GM18951 (cell line): ENCODE results near the gene DAPK1.

ENCODE experiments used
- POLR2A ChIP-seq: IDR thresholded peaks from 4 replicates; pipeline ENCODE4 v1.6.1; 2011; ENCODE audit warnings: mild to moderate bottlenecking; ENCODE audit not compliant: insufficient read length, insufficient read depth; ENCODE audit errors: extremely low read depth
- in situ Hi-C: fragments of 300-500 bp; cut with MboI; formaldehyde crosslinking; loops from one replicate; pipeline ENCODE4 v1.12.0; 2022; ENCODE audit warnings: low sequenced_read_pairs, mixed read lengths, inconsistent platforms; ENCODE audit not compliant: unreplicated experiment

Gene DAPK1

DNA sequence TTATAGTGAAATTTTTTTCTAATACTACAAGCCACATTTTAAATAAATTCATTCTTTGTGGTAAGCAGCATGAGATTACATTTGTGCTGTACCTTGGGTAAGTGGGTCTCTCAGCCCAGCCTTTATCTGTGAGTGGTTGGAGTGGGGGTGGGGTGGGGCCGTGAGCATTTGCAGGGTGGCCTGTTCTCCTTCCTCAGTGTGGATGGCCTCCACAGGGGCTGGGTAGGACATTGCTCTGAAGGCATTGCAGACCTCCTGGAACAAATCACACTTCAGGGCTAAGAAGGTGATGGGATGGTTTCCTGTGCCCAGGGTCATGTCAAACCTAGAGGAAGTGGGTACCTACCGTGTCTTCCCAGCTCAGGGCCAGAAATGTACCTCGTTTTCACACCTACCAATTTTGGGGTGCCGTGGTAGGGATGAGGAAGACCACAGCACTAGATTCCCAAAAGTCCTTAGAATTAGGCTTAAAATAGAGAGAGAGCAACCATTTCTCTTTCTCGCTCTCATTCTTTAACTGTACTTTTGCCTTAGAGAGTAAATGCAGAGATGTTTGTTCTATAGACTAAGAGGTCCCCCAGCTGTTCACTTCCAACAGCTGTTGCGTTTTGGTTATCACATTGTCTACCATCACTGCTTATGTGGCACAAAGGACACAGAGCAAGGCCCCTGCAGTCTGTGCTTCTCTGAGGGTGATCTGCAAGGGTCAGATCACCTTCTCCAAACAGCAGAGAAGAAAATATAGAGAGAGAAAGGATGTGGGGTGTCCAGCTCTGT, 144.9 kb downstream of the DAPK1 start:
- no peak for TF ChIP-seq POLR2A
- in situ Hi-C loops, result no loop called here

DNA sequence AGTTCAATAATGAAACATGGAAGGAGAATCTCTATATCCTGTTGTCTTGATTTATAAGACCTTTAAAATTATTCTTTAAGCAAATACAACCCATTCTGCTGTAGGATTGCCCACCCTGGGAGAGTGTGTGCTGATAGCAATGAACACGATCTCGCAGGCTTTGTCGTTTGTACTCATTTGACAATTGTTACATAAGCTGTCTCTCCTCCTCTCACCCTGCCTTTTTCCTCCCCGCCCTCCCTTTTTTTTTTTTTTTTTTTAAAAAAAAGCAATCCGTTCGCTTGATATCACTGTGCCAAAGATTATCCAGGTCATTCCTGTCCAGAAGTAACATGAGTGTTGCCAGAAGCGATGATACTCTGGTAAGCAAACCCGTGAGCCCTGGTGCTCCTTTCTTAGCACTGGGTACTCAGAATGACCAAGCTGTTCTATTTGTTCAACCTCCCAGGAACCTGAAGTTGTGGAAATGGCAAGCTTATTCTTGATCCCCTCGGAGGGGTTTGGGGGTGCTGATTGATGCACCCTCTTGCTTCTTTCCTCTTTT, 145.5 kb downstream of the DAPK1 start:
- TF ChIP-seq POLR2A, result no peak
- in situ Hi-C loops, result no loop called here

DNA sequence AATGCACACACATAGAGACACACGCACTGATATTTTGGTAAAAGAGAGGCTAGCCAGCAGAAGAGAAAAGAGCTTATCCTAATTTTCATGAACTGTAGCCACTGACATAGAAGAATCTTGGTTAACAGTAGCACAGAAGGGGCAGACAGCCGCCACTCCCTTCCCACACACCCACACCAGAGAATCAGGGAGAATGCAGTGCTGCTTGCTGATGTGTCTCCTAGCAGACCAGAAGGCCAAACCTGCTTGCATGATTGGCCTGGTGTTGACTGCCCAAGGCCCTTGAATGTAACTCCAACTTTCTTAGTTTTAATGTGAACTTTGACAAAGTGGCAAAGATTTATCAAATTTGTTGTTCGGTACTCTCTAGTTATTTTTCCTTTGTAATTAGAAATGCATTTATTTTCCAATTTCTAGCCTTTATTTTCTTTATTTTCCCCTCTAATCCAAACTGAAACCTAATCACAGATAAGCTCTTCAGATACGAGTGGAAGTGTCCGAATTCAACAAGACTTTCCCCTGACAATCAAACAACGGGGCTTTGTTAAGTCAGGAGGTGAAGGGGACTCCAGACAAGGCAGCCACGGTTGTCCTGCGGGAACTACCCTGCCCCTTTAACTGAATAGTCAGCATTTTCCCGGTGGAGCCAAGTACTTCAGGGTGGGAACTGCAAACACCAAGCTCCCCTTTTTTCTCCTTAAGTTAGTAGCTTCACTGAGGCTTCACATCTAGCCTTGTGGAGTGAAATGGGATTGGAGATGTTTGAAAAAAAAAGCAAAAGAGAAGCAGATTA, 146.3 kb downstream of the DAPK1 start:
- in situ Hi-C loops, result no loop called here
- no peak for TF ChIP-seq POLR2A

DNA sequence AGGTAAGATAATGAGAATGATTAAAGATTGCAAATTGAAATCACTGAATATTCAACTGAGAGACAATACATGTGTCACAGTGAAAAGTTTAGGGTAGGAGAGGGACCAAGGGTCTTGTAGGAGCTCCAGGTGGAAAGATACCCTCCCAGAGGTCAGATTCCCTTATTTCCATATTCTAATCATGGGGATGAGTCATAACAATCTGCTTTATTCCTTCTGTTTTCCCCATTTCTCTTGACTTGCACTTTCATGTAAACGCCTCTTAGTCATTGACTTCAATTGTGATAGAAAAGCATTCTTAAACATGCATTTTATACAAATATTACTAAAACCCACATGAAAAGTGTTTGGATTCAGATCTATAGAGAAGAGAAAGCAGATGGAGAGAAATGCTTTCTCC, 147.0 kb downstream of the DAPK1 start:
- TF ChIP-seq POLR2A, result no peak
- in situ Hi-C loops, result no loop called here

DNA sequence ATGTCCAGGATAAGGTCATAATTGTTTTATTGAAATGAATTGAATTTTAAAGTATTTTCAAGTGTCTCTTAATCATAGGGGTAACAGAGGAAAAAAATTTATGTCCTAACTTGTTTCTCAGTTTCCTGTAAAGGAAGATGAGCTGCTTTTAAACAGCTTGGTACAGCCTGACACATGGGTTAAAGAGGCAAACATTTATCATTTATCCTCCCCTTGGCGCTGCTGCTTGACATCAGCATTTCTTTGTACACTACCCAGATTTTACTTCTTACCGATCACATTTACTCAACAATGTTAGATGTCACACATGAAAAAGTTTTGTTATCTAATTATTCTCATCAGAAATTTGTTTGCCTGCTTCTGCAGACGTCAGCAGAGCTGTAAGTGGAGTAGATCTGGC, 148.9 kb downstream of the DAPK1 start:
- TF ChIP-seq POLR2A, result no peak
- in situ Hi-C loops, result no loop called here

DNA sequence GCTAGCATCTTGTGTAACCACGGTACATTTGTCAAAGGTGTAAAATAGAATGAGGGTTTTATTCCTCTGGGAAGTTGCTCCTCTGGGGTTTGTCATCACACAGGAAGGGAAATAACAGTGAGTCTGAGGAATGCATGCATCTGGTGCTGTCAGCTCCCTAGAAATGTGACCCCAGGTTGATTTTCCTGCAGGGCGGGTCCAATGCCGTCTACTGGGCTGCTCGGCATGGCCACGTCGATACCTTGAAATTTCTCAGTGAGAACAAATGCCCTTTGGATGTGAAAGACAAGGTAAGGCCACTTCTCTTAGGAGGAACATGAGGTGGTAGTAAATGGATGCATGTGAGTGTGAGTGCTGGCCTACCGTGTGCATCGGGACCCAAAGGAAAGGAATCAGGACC, 149.4 kb downstream of the DAPK1 start:
- no peak for TF ChIP-seq POLR2A
- in situ Hi-C loops, result no loop called here

DNA sequence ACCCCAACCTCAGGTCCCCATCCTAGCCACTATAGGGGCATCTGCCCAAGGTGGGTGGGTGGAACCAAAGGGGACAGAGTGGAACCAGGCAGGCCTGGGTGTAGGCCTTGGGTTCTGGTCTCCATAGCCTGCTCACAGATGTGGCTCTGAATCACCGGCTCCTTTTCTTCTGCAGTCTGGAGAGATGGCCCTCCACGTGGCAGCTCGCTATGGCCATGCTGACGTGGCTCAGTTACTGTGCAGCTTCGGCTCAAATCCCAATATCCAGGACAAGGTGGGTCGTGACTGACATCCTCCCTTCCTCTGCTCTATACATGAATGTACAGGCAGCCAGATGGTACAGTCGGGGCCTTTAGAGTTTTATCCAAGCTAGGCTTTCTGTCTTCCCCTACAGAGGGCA, 150.9 kb downstream of the DAPK1 start:
- in situ Hi-C loops, result no loop called here
- TF ChIP-seq POLR2A, result no peak

DNA sequence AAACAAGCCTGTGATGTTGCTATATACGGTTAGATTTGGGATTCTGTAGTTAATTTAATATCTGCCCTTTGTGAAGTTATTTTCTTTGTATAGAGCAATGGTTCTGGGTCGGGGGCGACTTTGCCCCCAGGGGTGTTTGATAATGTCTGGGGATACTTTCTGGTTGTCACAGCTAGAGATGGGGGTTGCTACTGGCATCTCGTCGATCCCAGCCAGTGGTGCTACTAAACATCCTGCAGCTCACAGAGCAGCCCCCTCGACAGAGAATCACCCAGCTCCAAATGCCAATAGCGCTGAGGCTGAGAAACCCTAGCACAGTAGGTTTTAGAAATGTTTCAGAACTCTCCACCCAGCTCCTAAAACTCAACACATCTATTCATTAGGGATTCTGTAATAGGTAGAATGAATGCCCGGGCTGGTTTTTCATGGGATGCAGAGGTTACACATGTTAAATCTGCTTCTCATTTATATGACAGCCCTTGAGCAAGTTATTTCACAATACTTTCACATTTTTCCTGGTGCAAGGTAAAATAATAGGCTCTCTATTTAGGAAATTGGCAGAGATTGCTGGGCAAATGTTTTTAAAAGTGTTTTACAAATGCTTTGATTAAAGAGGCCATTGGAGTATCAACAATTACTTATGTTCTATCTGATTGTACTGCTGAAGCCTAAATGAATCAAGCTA, 153.1 kb downstream of the DAPK1 start:
- in situ Hi-C loops, result no loop called here
- TF ChIP-seq POLR2A, result no peak

DNA sequence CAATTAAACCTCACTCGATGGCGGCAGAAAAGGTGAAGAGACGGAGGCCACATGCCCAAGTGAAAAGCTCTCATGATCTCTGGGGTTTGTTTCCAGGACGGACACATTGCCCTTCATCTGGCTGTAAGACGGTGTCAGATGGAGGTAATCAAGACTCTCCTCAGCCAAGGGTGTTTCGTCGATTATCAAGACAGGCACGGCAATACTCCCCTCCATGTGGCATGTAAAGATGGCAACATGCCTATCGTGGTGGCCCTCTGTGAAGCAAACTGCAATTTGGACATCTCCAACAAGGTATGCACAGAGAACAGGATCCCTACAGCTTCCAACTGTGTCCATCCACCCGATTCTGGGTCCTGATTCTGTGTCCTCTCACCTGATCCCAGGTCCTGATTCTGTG, 153.8 kb downstream of the DAPK1 start:
- no peak for TF ChIP-seq POLR2A
- in situ Hi-C loops, result no loop called here

DNA sequence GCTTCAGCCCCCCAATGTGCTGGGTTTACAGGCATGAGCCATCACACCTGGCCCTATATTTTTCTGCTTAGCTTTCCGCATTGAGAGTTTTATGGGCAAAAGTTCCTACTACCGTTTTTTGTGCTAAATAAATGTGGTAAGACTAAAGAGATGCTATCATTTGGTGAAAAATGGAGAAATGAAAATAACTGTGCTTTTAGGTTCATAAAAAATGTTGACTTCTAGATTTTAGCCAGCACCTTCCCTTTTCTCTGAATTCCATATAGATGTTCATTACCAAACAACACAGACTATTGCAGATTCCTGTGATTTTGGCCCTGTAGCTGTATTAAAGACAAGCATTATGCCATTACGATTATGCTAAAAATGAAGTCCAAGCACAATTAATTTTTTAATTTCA, 156.3 kb downstream of the DAPK1 start:
- no peak for TF ChIP-seq POLR2A
- in situ Hi-C loops, result no loop called here

DNA sequence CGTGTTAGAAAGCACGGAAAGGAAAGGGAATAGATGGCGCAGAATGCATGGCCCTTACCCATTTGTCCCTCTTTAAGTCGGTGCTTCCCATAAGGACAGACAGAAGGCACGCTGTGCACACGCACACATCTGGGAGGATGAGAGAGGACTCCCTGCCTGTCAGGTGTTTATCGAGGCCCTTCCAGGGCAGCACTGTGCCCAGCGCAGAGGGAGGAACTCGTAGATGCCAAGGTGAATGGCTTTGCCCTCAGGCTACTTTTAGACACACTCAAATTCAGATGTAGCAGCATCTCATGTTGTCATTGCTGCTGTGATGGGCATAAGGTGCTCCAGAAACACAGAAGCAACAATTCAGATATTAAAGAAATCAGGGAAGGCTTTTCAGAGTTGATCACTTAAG, 158.1 kb downstream of the DAPK1 start:
- TF ChIP-seq POLR2A, result no peak
- in situ Hi-C loops, result no loop called here

DNA sequence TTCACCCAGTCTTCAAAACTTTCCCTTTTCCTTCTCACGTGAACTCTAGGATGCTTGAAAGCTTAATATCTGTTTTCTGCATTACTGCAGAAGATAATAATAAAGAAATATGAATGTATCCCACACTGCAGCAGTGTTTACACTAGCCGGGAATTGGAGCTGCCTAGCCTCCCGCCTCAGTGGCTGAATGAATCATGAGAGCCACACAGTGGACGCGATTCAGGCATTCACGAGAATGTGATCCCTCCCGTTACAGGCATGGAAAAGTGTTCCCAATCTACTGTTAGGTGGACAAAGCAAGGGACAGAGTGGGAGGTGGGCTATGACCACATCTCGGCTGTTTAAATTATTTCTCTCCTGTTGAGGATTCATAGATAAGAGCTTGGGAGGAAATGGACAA, 158.8 kb downstream of the DAPK1 start:
- TF ChIP-seq POLR2A, result no peak
- in situ Hi-C loops, result no loop called here

DNA sequence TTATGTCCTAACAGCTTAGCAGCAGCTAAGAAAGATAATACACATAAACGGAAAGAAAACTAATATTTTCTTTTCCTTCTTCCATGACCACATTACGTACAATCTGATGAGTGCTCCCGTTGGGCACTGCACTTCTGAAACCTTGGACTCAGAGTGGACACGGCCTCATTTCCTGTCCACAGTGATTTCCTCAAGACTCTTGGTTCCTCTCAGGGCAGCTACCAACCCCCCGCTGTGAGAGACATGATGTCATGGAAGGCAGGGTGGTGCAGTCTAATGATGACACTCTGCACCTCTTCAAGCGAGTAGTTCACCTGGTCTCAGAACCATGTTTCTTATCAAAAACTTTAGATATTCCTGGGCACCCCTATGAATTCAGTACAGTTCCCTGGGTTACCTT, 159.5 kb downstream of the DAPK1 start:
- in situ Hi-C loops, result no loop called here

More for the DNA sequence above, 159.5 kb downstream of the DAPK1 start:
- TF ChIP-seq POLR2A, result no peak
